ENCODE data around the gene SUOX.

GRCh38 chr12:55982319-55982936, 14.6 kb upstream of the SUOX start:
- no peak for TF ChIP-seq CTCF (IDR thresholded peaks at IDR 0.05; ENCODE audit: low read depth, low read length)
- TF ChIP-seq EZH2phosphoT487 (IDR thresholded peaks at IDR 0.05; ENCODE audit: low read depth): no peak
